A673 (cell line): ENCODE results near the gene OR11L1.

Experiments used
- CTCF ChIP-seq: fragments of 300-800, 200-600 bp; sonication (generic); conservative IDR thresholded peaks from 2 replicates; pipeline ENCODE4 v1.5.1; 2017; ENCODE audit warnings: low read depth, mild to moderate bottlenecking, antibody characterized with exemption, low read length, moderate library complexity, mixed read lengths
- EZH2 ChIP-seq: fragments of 200-600 bp; sonication (generic); IDR thresholded peaks from 2 replicates; pipeline ENCODE4 v1.6.1; 2017; ENCODE audit warnings: borderline replicate concordance, low read depth, mild to moderate bottlenecking, mixed read lengths, antibody characterized with exemption, low read length; ENCODE audit not compliant: poor library complexity, severe bottlenecking

- TF ChIP-seq CTCF: no peak
- TF ChIP-seq EZH2: no peak
Observed at GRCh38 chr1:247841796-247842195, at the start of gene OR11L1.
